EH (cell line): ENCODE measurements around the gene TLNRD1.

Experiments used
- DNase-seq: peaks from one replicate; pipeline ENCODE4 v3.0.0-alpha.2; 2015; ENCODE audit warnings: low read depth

The TLNRD1 gene

GRCh38 chr15:81002009-81002330 is 1.2 kb downstream of the TLNRD1 start:
- DNase-seq = no peak

- peak; percentile 48 for DNase-seq
Measured at GRCh38 chr15:81002331-81003096, 1.8 kb downstream of the TLNRD1 start.

DNA sequence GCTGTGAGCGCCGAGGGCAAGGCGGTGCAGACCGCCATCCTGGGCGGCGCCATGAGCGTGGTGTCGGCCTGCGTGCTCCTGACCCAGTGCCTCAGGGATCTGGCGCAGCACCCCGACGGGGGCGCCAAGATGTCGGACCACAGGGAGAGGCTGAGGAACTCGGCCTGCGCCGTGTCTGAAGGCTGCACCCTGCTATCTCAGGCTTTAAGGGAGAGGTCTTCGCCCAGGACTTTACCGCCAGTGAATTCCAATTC is 2.3 kb downstream of the TLNRD1 start:
- DNase-seq = no peak

GRCh38 chr15:81006124-81006523 is 5.4 kb downstream of the TLNRD1 start:
- no peak for DNase-seq

- DNase-seq = no peak
Measured at GRCh38 chr15:81007428-81008064, 6.8 kb downstream of the TLNRD1 start.

GRCh38 chr15:81008312-81008711 is 7.6 kb downstream of the TLNRD1 start:
- DNase-seq = no peak

DNA sequence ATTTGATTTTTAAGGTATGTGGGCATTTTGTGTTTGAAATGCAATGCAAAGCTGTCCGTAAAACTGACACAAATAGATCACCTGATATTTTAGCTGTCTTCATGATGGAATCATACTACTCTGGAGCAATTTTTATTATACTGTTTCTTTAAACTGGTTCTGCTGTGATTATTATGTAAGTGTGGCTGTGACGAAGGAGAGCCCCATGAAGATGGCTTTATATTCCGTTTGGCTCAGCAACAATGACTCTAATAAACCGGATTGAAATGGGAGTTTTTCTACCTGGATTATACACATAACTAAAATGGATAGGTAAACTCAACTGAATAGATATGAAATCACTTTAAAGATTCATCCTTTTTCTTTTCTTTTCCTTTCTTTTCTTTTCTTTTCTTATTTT is 9.4 kb downstream of the TLNRD1 start:
- DNase-seq = no peak

GRCh38 chr15:81011593-81011992 is 10.9 kb downstream of the TLNRD1 start:
- peak; percentile 56 for DNase-seq

DNA sequence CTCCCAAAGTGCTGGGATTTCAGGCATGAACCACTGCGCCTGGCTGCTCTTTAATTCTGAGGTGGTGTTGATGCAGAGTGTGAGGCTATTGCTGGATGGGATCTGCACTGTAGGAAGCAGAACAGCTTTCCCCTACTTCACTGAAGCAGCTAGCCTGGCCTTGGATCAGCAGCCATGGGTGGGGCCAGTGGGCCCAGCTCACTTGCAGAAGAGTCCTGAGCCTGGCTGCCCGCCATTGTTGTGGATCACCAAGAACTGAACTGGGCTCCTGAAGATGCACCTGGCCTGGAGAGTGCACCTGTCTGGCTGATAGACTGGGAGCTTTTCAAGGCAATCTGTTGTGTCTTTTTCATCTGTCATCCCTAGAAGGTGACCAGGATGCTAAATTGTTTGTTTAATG is 11.9 kb downstream of the TLNRD1 start:
- no peak for DNase-seq

DNA sequence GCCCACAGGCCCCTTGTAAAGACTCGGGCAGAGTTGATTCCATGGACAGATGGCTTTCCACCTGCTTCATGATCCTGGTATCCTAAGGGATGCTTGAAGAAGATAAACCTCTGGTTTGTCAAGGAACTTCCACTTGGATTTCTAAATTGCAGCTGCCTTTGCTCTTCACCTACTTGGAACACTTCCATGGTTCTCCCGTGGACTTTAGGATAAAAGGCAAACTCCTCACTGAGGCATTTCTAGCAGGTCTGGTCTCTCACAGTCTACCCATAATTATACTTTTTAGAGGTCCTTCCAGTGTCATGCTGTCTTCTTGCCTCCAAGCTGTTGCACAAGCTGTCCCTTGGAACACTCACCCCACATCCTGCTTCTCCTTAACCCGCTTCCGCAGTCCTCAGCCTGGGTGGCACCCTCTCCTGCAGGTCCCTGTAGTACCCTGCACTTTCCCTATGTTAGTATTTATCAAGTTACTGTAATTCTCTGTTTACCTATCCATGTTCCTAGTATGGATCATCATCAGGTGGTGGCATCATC is 12.7 kb downstream of the TLNRD1 start:
- no peak for DNase-seq

DNA sequence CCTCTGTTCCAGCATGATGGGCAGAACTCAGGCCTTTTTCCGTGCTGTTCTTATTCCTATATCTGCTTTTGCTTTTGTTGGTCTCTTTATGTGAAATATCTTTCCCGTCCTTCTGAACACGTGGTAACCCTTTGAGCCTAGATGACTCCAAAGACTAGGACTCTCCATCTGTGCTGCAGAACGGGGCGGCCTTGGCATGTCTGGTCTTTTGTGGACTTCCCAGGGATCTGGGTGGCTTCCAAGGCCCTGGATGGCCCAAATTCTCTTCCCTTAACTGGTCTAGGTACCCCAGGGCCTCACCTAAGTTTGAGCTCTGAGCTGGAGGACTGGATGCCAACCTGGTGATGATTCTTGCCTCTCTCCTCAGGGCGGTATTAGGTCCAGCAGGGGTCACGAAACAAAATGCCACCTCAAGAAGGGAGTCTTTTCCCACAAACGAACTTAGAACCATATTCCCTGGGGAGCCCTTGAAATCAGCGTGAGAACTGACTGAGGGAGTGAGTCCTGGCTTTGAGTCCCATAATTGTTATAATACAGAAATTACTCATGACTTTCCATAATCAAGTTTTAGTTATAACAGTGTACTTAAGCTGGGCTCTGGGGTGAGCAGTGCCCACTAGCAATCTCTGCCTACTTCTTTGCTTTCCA is 13.8 kb downstream of the TLNRD1 start:
- no peak for DNase-seq

- no peak for DNase-seq
Measured at GRCh38 chr15:81015621-81016488, 15.1 kb downstream of the TLNRD1 start.

DNA sequence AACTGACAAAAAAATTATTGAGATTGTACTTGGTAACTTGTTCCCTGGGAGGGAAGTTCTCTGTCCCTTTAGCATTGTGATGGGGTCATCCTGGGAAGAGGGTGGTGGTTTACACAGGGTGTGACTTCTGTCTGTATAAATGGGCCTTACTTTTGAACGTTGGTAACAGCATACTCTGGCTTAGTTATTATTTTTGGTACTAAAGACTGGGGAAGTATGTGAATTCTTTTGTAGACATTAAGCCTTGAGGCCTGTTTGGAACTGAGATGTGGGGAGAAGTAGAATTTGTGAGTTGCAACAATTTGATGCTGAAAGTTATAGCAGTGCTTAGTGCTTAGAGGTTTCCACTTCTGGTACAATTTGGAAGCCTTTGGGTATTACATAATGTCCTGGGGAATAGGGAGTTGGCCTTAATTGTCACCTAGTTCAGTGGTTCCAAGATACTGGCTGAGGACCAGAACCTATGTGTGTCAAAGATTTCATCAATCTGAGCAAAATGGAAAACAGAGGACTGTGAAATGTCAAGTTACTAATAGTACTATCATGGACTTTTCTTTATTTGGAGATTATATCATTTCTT is 15.9 kb downstream of the TLNRD1 start:
- no peak for DNase-seq

DNA sequence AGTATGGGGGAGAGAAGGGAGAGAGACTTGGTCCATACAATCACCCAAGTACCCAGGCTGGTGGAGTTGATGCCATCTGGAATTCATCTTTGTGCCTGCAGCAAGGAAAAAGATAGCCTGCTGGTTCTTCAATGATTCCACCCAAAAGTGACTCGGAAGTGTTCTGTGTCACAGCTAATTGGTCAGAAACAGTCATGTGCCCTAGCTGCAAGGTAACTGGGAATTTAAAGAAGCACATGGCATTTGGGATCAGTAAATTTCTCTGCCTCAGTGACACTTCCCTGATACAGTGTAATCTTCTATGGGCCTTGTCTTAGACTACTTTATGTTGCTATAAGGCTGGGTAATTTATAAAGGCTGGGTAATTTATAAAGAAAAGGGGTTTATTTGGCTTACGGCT is 17.5 kb downstream of the TLNRD1 start:
- no peak for DNase-seq

DNA sequence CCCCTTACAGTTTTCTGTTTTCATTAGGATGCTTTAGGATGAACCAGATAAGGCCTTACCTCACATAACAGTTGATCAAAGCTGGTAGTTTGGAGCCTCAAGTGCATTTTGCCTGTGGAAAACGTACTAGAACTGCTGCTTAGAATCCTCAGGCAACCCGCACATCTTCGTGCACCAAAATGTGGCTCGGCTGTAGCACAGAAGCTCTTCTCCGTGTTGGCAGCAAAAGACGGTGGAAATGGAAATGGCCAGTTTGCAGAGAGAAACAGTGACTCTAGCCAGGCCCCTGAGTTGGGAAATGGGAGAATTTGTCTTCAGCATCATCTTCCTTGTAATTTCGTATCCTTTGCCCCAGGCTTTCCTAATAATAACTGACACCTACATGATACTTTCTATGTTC is 20.6 kb downstream of the TLNRD1 start:
- no peak for DNase-seq

DNA sequence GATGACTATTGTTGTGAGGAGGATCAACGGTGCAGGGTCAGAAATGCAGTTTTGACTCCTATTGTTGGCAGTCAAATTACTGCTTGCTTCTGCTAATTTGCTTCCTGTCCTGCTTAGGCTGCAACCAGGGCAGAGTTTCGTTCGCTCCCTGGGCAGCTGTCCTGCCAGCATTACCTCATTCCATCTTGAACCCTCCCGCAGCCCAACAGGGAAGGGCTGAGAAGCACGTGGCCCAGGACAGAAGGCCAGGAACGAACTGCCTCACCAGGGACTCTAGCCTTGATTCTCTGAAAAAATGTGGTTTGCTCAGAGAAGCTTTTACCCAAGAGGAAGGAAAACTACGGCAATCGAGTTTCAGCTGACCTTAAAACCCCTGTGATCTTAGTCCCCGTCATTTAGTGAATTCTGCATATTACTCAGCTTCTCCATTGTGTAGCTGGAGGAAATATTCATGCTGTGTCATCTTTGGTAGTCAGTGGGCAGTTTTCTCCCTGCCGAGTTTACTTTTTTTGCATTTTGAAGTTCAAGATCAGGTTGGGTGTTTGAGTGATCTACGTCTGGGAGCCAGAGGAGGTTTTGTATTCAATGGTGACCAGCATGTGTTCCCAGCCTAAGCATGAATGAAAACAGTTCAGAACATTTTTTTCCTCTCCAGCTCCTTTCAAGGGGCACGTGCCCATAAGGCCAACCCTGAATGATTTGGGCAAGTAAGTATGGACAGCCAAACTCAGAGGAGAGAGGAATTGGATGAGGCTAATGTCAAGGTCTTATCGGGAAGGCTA is 23.0 kb downstream of the TLNRD1 start:
- DNase-seq = peak; percentile 82

GRCh38 chr15:81024265-81024872 is 23.6 kb downstream of the TLNRD1 start:
- no peak for DNase-seq

GRCh38 chr15:81024936-81025335 is 24.2 kb downstream of the TLNRD1 start:
- no peak for DNase-seq

GRCh38 chr15:81025721-81026370 is 25.1 kb downstream of the TLNRD1 start:
- DNase-seq = no peak

DNA sequence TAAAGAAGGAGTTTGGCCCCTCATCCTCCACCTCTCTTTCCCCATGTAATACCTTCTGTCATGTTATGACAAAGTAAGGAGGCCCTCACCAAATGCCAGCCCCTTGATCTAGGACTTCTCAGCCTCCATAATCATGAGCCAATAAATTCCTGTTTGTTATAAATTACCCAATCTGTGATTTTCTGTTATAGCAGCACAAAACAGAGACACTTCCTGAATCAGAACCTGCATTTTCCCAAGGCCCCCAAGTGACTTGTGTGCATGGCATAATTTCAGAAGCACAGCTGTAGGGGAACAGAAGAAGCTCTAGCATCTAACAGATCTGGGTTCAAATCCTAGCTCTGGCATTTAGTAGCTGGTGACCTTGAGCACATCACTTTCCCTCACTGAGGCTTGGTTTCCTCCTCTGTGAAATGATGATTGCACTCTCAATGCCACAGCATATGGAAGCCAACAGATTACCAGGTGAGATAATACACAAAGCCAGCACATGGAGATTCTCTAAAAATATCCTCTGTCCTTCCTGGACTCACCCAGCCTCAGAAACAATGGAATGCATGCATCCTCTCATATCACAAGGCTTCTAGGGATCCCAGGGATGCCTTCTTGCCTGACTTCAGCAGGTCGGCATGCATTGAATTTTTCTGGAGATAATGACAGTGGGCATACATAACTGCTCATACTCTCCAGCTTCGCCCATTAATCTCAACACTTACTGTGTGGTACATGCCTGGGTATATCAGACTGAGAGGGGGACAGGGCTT is 26.3 kb downstream of the TLNRD1 start:
- DNase-seq = peak; percentile 72
